HG03066 (cell line): ENCODE data around the gene SOAT2.
"Not testable (repeated sequence)": the region's sequence is repeated elsewhere in the genome, so short reads cannot be mapped to it uniquely, and the experiment has no call there.

Experiments used
- ATAC-seq: cut with Tn5 transposase; IDR thresholded peaks from one replicate; pipeline ENCODE4 v1.9.1; 2021; ENCODE audit warnings: low read depth; ENCODE audit not compliant: unreplicated experiment

SOAT2 gene

GRCh38 chr12:53079226-53080117, 23.8 kb upstream of the SOAT2 start, which contains the start of gene SPRYD3:
Gene SPRYD3, minus strand, starts transcription at chr12:53079390. Its CDS starts 57 bp downstream, at chr12:53079333.
- peak; percentile 96 for ATAC-seq

DNA sequence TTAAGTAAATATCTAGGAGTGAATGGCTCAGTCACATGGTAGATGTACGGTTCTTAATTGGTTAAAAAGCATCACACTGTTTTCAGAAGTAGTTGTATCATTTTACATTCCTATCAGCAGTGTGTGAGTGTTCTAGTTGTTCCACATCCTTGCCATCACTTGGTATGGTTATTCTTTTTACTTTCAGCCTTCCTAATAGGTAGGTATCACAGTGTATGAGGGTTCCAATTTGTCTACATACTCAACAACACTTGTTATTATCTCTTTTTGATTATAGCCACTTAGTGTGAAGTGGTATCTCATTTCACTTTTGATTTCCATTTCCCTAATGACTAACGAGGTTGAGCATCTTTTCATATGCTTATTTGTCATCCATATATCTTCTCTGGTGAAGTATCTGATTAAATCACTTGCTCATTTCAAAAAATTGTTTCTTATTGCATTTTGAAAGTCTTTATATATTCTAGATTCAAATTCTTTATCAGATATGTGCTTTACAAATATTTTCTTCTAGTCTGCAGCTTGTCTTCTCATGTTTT, 20.6 kb upstream of the SOAT2 start:
- ATAC-seq = no peak

DNA sequence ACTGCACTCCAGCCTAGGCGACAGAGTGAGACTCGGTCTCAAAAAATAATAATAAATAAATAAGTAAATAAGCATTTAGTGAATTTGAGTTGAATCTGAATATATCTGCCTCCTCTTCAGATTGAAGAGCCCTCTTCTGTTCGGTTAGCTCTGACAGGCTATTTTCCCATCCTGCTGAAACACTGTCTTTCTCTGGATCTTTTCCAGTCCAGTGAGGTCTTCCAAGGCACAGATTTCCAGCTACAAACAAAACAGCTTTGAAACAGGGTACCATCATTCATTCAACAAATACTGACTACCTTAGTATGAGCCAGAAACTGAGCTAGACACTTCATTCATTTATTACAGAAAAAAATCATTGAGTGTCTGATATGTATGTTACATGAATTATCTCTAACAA, 16.9 kb upstream of the SOAT2 start:
- no peak for ATAC-seq

DNA sequence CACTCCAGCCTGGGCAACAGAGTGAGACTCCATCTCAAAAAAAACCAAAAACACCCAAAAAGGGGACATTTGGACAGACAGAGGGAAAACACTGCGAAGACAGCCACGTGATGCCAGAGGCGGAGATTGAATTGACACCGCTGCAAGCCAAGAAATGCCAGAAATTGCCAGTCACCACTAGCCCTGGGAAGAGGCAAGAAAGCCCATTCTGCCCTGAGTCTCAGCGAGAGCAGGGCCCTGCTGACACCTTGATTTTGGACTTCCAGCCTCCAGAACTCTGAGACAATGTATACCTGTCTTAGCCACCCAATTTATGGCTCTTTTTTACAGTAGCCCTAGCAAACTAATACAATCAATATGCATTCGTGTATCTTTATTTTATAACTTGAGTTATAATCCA, 13.2 kb upstream of the SOAT2 start:
- ATAC-seq = no peak

- ATAC-seq = no peak
These were observed 12.7 kb upstream of the SOAT2 start for GRCh38 chr12:53090554-53090953.

DNA sequence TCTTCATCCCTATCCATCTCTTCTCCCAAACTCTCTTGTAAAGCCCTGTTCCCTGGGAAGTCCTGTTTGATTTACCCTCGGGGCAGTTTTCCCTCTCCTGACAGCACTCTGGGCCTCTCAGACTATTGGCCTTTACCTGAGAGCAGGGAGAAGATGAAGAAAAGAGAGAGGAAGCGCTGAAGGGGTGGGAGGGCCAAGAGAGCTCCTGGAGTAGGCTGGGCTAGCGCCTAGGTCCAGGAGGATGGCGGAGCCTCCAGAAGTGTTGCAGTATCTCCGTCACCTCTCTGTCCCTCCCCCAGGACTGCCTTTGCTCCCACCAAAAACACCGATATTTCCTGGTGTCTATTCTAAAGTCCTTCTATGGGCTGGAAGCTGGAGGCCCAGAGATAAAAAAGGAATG, 11.5 kb upstream of the SOAT2 start:
- no peak for ATAC-seq

DNA sequence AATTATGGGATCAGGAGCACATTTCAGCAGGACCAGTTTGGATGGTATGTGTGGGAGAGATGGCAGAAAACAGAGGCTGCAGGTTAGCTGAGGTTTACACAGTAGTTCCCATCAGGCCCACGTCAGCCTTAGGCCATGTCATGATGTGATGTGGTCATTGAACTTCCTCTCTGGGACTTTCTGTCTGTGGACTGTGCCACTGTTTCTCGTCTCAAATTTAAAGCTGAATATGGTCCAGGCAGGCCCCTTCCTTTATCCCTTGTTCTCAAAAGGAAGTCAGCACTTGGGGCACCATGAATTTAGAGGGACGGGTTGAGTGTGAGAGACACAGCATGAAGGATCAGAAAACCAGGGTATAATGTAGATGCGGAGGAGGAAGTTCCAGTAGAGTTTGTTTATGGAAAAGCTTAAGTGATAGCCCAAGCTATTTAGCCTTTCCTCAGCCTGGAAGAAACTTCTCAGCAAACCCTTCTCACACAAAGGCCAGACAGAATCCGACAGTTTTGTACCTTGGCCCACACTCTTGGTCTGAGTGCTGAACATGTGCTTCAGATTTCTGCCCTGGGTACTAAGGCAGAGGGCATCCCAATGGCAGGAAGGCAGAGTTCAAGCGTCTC, 9.4 kb upstream of the SOAT2 start:
- no peak for ATAC-seq

DNA sequence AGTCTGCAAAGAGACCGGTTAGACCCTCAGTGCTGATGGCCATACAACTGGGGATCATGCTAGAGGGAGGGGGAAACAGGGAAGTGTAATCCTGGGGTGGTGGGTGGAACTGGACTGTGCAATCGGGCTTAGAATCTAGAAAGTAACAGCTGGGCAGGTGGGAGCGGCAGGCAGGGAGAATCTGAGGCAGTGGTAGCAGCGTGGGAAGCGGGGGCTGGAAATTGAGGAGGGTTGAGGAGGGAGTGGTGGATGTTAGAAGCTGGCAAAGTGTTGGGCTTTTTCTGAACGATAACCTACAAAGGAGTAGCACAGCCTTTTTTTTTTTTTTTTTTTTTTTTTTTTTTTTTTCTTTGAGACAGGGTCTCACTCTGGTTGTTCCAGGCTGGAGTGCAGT, 8.9 kb upstream of the SOAT2 start:
- no peak for ATAC-seq

GRCh38 chr12:53094796-53095595, 8.3 kb upstream of the SOAT2 start:
- not testable (repeated sequence) for ATAC-seq

- ATAC-seq = not testable (repeated sequence)
These were observed 7.7 kb upstream of the SOAT2 start for GRCh38 chr12:53095596-53095895.

GRCh38 chr12:53096089-53096741, 7.1 kb upstream of the SOAT2 start:
- ATAC-seq = no peak

DNA sequence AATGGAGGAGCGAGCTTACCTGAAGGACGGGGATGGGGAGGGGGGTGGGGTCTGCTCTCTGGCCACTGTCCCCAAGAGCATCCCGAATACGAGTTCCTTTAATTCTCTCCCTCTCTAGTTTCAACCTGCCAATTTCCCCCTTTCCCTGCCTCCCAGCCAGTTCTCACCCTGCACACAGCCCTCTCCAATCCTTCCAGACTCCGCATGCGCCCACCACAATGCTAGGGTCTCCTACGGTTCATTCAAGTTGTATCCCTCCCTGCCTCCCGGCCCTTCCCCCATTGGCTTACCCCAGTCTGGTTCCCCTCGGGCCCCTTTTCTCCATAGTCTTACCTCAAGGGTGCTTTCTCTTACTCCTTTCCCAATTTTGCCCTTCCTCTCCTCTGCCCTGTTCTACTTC, 6.5 kb upstream of the SOAT2 start:
- no peak for ATAC-seq

- no peak for ATAC-seq
These were observed 6.1 kb upstream of the SOAT2 start for GRCh38 chr12:53097207-53097563.

DNA sequence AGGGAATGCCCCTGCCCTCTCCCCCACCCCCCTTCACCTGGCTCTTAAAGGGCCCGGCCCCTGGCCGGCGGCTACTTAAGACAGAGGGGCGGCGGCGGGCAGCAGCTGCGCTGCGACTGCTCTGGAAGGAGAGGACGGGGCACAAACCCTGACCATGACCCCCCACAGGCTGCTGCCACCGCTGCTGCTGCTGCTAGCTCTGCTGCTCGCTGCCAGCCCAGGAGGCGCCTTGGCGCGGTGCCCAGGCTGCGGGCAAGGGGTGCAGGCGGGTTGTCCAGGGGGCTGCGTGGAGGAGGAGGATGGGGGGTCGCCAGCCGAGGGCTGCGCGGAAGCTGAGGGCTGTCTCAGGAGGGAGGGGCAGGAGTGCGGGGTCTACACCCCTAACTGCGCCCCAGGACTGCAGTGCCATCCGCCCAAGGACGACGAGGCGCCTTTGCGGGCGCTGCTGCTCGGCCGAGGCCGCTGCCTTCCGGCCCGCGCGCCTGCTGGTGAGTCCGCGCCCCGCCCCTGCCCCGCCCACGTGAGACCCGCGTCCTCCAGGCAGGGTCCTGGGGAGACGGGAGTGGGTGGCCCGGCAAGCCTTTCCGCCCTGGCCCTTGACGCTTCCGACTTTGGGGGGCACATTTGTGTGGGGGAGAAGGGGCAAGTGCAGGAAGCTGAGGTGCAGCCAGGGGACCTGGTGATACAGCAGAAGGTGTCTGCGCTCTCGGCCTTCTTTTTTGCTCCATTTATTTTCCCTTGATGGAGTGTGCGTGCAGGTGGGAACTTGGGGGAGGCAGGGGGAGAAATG, 5.5 kb upstream of the SOAT2 start, which contains the start of gene IGFBP6:
Gene IGFBP6, plus strand, starts transcription at position 104 of the 790 bp plus-strand sequence. Its CDS starts 51 bp downstream, at position 155.
- no peak for ATAC-seq

GRCh38 chr12:53098354-53098981, 4.8 kb upstream of the SOAT2 start:
- no peak for ATAC-seq

- no peak for ATAC-seq
These were observed 4.0 kb upstream of the SOAT2 start for GRCh38 chr12:53099071-53099882.

DNA sequence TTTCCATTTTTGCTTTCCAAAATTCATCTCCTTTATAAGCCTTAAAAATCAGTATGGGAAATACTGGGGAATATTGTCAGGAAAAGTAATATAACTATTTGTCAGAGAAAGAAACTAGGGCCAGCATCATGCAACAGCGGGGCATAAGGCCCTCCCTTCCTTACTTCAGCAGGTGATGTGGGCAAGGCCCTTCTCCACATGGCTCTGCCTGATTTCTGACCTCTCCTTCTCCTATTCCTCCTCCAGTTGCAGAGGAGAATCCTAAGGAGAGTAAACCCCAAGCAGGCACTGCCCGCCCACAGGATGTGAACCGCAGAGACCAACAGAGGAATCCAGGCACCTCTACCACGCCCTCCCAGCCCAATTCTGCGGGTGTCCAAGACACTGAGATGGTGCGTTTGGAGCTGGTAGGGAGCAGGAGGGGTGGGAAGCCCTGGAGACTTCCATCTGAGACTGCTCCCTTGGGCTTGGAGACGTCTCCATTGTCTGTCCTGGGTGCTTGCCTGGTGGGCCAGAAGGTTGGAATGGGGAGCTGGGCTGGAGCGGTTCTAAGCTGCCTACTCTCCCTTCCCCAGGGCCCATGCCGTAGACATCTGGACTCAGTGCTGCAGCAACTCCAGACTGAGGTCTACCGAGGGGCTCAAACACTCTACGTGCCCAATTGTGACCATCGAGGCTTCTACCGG, 2.7 kb upstream of the SOAT2 start:
- no peak for ATAC-seq

- ATAC-seq = no peak
These were observed 2.0 kb upstream of the SOAT2 start for GRCh38 chr12:53101266-53101665.
